ENCODE measurements around the gene MFN2.
"Not testable (repeated sequence)": the region's sequence is repeated elsewhere in the genome, so short reads cannot be mapped to it uniquely, and the experiment has no call there.

MFN2 gene

DNA sequence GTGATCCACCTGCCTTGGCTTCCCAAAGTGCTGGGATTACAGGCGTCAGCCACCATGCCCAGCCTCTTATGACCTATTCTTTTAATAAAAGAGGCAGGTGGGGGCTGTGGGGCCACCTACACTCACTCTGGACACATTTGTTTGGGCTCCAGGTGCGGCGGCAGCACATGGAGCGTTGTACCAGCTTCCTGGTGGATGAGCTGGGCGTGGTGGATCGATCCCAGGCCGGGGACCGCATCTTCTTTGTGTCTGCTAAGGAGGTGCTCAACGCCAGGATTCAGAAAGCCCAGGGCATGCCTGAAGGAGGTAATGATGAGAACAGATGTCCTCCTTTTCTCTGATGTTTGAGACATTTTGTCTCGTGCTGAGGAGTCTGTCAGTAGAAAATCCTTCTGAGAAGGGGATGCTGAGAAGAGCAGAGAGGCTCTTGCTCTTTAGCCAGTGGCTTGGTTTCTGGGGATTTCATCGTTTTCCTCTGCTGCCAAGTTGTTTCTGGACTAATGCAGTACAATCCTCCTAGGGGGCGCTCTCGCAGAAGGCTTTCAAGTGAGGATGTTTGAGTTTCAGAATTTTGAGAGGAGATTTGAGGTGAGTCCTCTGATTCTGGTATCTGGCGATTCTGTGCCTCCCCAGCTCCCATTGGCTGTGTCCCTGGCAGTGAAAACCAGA, 21.1 kb downstream of the MFN2 start:
- no peak for FAIRE-seq

DNA sequence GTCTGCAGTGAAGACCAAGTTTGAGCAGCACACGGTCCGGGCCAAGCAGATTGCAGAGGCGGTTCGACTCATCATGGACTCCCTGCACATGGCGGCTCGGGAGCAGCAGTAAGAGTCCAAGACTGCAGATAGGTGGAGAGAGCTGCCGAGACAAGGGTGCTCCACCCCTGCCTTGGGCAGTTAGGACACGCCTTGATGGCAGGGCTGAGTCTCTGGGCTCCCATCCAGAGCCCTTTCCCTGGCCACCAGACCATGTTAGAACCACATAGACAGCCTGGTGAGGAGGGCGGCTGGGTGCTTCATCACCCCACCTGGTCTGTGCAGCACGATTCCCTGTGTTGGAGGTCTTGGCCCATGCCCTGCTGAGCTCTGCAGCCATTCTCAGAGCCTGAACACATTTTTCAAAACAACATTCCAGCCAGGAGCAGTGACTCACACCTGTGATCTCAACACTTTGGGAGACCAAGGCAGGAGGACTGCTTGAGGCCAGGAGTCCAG, 21.8 kb downstream of the MFN2 start:
- no peak for FAIRE-seq

DNA sequence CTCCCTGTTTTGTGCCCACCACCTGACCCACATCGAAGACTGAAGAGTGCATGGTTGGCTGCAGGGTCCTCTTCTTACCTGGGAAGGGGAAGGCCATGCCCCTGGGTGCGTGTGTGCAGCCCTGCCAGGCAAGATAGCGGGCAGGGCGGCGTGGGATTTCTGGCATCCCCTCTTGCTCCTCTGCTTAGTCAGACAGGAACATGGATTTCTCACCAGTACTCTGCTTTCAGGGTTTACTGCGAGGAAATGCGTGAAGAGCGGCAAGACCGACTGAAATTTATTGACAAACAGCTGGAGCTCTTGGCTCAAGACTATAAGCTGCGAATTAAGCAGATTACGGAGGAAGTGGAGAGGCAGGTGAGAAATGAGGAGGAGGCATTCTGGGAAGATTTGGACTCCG, 23.5 kb downstream of the MFN2 start:
- FAIRE-seq = no peak

DNA sequence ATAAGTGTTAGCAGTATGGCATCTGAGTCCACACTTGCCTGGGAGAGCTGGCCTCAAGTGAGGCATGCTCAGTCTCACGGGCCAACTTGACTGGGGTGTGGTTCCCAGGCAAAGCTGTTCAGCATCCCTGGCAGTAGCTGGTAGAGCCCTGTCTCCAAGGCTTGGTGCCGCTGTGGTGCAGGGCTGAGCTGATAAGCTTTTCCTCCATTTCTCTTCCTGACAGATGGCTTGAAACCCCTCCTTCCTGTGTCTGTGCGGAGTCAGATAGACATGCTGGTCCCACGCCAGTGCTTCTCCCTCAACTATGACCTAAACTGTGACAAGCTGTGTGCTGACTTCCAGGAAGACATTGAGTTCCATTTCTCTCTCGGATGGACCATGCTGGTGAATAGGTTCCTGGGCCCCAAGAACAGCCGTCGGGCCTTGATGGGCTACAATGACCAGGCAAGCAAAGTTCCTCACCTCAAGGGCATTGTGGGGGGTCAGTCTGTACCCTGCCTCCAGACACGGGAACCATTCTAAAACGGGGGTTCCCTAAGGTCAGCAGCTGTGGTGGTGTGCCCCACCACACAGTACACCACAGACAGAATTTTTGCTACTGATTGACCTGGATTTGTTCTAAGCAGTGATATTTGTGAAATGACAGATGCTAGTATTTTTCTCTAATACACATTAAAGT, 25.4 kb downstream of the MFN2 start:
- no peak for FAIRE-seq

DNA sequence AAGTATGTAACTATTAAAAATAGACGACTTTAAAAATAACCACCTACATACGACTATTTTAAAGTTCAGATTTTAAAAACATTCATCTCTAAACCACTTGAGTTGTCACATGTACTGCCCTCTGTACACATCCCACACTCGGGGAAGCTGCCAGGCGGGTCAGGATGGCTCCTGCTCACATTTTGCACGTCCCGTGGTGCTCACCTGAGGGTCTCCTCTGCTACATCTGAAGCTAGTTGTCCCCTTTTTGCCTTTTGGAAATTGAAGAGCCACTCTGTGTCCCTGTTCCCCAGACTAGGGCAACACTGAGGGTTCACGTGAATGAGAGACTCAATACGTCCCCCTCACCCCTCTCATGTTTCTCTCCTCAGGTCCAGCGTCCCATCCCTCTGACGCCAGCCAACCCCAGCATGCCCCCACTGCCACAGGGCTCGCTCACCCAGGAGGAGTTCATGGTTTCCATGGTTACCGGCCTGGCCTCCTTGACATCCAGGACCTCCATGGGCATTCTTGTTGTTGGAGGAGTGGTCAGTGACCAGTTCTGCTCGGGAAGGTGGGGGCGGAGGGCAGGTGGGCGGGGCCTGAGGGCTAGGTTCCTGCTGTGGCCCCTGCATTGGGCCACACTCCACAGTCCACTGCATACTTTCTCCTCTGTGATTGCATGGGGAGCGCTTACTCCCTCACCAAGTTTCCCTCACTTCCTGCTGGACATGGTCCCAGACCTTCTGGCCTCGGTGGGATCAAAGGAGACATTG, 26.1 kb downstream of the MFN2 start:
- FAIRE-seq = no peak

DNA sequence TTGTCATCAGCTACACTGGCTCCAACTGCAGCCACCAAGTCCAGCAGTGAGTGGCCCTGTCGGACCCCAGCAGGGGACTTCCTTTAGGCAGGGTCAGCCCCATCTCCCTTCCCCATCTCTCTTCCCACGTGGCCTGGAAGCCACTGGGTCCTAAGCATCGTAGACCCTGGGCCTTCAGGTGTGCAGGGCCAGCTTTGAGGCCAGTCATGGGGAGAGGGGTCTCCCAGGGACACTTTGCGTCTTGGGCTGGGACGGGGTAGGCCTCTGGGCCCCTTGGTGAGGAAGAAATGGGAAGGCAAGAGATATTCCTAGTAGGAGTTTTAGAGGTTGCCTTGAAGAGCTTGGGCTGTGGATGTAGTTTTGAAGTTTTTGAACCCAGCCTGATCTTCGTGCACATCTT, 27.0 kb downstream of the MFN2 start:
- FAIRE-seq = no peak

DNA sequence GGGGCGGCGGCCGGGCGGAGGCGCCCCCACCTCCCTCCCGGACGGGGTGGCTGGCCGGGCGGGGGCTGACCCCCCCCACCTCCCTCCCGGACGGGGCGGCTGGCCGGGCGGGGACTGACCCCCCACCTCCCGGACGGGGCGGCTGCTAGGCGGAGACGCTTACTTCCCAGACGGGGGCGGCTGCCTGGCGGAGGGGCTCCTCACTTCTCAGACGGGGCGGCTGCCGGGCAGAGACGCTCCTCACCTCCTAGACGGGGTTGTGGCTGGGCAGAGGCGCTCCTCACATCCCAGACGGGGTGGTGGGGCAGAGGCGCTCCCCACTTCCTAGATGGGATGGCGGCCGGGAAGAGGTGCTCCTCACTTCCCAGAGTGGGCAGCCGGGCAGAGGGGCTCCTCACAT, 28.1 kb downstream of the MFN2 start:
- FAIRE-seq = not testable (repeated sequence)

DNA sequence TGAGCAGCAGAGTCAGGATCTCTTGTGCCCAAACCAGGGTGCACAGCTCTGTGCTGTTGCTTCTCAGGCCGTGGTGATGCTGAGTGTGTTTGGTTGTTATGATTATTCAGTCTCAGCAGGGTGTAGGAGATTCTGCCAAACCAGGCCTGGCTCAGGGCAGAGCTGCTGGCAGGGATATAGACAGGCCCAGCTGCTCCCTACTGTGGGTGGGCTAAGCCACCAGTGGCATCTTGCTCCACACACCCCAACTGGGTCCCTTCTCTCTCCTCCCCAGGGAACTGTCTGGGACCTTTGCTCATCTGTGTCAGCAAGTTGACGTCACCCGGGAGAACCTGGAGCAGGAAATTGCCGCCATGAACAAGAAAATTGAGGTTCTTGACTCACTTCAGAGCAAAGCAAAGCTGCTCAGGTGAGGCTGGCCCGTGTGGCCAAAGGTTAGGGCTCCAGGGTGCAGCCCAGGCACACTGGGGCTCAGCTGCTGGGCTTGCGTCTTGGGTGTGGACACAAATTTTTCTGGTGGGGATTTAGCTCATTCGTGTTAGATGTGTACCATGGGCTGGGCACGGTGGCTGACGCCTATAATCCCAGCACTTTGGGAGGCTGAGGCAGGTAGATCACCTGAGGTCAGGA, 29.2 kb downstream of the MFN2 start:
- no peak for FAIRE-seq

DNA sequence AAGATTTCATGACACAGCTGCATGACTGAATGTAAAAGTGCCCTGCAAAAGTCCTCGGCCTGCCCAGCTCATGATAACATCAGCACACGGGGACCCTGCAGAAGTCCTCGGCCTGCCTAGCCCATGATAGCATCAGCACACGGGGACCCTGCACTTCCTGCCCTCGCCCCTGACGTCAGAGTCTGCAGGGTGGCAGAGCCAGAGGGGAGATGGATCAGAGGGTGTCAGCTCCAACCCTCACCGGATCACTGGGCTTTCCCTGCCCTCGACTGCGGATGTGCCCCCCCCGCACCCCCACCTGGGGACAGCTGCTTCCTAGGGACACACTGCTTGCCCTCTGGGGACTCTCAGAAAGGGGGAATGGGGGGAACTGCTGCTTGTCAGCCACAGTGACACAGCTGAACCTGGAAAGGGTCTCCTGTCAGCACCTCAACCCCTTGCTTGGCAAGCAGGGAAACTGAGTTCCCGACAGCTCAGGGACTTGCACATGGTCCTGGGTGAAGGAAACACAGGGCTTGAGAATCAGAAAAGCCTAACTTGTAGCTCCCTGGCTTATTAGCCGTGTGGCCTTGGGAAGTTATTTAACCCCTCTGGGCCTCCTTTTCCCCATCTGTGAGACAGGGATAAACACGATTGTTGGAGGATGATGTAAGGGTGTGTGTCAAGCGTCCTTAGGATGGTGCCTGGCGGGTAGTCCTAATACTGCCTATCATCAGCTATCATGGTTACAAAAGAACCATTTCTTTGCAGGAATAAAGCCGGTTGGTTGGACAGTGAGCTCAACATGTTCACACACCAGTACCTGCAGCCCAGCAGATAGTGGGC, 30.7 kb downstream of the MFN2 start:
- FAIRE-seq = no peak

DNA sequence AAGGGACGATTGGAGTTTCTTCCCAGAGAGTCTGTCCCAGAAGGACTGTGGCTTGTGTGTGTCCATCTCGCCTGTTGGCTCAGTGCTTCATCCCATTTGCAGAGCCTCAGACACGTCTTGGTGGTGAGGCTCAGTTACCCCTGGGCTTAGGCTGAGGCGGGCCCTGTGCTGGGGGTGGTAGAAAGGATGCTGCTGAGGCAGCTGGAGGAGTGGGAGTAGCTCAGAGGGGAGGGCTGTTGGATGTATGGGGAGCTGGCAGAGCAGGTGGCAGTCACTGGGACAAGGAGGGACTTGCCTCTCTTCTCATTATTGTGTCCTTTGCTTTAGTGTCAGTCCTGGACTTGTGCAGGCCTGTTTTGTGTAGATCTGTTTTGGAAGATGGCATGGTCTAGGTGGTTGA, 31.8 kb downstream of the MFN2 start:
- no peak for FAIRE-seq

DNA sequence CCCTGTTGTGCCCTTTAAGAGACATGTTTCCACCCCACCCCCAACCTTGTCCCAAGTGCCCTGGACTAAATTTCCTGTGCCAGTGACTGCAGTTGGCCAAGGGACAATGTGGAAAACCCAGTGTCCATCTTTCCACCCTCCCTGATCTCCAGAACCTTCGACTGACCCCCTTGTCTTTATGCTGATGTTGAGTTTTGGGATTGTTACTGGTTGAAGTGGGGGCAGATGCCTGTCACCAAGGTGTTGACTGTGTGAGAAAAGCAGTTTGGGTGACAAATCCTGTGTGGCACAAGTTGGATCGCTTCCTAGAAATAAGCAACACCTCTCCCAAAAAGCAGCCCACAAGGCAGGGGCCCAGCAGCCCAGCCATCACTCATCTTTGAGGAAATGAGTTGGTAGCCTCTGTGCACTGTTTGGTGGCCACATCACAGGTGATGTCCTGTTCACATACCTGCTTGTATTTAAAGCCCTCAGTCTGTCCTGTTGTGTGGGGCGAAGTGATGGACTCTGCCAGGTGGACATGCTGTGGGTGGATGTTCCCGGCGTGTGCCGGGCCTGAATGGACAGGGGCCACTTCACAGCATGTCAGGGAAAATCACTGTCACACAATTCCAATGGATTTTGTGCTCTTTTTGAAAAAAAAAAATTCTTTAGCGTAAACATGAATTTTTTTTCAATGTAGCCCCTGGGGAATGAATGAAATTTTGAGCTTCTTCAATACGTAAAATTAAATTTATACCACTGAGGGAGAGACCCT, 32.5 kb downstream of the MFN2 start:
- FAIRE-seq = no peak

DNA sequence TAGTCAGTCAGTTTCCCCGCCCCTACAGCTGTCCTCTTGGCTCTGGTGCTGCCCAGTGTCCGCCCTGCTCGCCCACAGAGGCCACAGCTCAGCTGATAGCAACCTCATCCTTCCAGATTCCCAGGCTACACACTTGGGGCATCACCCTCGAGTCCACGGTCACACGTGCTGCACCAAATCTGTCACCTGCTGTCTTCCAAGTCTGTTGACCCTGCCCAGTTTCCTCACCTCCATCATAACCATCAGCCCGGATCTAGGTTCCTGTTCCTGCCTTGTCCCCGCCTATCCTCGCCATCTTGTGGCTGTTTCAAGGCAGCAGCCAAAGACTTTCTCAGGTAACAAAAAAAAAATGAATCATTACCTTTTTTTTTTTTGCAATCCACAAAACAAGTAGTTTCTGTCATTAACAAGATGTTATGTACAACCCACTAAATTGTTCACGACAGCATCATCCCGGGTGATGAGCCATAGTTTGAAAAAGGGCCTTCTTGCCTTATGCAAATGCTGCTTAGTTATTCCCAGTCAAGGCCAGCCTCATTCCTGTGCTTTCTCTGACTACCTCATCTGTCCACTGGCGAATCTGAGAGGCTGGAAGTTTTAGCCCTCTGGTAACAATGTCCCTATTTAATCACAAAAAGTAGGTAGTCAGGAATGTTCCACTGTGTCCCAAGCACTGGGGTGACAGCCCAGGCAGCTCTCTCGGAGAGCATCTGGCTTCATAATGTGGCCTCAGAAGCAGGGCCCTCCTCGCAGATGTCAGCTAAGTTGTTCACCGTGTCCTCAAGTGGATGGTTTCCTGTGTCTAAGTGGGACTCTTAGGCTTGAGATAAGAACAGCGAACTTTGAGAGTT, 34.1 kb downstream of the MFN2 start:
- FAIRE-seq = no peak

DNA sequence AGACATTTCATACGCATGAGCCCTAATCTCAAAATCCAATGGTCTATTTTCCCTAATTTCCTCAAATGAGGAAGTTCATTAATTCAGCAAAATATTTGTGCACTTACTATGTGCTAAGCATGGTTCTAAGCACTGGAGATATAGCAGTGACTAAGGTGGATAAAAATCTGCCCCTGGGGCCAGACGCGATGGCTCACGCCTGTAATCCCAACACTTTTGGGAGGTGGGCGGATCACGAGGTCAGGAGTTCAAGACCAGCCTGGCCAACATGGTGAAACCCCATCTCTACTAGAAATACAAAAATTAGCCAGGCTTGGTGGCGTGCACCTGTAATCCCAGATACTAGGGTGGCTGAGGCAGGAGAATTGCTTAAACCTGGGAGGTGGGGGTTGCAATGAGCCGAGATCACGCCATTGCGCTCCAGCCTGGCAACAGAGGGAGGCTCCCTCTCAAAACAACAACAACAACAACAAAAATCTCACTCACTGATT, 34.8 kb downstream of the MFN2 start:
- FAIRE-seq = no peak

DNA sequence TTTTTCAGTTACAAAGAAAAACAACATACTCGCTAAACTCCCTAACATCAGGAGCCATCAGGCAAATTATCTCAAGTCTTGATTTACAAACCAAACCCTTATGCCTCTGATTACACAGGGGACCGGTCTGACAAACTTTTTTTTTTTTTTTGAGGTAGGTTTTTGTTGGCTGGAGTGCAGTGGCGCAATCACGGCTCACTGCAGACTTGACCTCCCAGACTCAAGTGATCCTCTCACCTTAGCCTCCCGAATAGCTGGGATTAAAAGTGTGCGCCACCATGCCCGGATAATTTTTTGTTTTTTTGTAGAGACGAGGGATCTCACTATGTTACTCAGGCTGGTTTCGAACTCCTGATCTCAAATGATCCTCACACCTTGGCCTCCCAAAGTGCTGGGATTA, 35.3 kb downstream of the MFN2 start:
- no peak for FAIRE-seq

DNA sequence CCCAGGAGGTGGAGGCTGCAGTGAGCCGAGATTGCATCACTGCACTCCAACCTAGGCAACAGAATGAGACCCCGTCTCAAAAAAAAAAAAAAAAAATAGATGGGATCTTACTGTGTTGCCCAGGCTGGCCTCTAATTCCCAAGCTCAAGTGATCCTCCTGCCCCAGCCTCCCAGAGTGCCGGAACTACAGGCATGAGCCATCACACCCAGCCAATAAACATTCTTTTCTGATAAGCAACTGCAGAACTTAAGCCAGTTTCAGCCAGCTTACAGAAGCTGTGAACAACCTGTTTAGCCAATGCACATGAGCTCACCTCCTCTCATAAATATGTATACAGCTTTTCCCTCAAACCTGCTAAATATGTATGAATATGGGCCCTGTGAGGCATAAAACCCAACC, 35.9 kb downstream of the MFN2 start:
- FAIRE-seq = no peak

DNA sequence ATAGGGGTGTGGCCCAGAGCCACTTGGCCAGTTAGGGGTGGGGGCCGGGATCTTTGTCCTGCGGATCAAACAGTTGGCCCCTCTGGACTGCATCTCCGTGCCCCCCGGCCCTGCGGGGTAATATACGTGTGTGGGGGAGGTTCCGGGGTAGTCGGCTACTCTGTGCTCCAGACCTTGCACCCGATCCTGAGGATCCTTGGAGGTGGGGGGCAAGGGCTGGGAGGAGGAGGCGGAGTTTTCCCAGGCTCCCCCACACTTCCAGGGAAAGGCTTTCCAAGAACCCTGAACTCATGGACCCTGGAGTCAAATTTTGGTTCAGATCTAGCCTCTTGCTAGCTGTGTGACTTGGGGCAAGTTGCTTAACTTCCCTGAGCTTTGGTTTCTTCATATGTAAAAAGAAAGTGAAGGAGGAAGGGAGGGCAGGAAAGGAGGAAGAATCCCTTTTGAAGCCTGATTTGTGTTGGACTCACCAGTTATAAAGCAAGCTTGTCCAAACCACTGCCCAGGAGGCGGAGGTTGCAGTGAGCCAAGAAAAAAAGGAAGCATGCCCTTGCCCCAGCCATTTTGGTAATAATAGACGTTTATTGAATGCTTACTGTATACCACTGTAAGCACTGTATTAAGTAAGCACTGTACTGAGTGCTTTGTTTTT, 39.7 kb downstream of the MFN2 start:
- FAIRE-seq = no peak

DNA sequence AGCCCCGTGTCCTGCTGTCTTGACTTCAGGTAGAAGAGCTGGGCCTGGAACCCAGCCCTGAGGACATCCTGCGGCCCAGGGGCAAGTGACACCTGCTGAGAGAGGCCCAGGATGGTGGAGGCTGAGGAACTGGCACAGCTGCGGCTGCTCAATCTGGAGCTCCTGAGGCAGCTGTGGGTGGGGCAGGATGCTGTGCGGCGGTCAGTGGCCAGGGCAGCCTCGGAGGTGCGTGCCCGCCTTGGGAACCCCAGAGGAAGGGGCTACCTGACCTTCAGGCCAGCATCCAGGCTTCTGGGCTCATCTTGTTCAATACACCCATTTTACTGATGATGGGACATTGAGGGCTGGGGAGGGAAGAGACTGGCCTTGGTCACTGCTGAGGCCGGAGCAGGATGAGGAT, 41.4 kb downstream of the MFN2 start:
- FAIRE-seq = no peak

DNA sequence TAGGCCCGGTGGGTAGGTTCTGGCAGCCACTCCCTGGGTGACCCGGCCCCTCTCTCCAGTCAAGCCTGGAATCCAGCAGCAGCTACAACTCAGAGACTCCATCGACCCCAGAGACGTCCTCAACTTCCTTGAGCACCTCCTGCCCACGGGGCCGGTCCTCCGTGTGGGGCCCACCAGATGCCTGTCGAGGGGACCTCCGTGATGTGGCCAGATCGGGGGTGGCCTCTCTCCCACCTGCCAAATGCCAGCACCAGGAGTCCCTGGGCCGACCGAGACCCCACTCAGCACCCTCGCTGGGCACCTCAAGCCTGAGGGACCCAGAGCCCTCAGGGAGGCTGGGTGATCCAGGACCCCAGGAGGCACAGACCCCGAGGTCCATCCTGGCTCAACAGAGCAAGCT, 41.8 kb downstream of the MFN2 start:
- FAIRE-seq = no peak

DNA sequence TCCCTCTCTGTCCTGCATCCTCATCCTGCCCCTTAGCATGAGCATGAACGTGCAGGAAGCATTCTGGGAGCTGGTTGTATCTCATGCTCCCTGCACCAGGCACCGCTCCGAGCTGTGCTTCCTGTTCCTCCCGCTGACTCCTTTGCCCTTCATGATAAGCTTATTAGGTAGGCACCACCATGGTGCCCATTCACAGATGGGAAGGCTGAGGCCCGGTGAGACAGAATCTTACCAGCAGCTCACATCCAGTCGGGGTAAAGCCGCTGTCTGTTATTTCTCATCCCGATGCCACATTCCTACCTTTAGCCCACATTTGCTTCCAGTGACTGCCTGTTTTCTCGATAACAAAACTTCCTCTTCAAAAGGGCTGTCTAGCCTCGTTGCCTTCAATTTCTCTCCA, 46.3 kb downstream of the MFN2 start:
- FAIRE-seq = no peak

DNA sequence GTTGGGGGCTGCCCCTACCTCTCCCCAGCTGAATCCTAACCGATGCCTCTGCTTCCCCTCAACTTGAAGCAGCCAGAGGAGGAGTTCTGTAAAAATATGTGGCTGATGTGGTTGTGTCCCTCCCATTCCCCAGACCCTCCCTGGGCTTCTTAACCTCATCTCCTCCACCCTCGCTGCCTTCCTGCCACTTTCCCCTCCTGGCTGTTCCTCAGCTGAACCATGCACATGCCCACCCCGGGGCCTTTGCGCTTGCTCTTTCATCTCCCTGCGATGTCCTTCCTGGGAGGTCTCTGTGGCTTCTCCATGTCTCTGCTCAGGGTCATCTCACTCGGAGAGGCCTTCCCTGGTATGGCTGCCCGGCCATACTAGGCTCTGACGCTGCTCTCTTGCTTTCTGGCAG, 48.0 kb downstream of the MFN2 start:
- no peak for FAIRE-seq
